Activated CD4-positive, alpha-beta T cell treated with anti-CD3 and anti-CD28 coated beads for 36 hours (primary cell): ENCODE results near the gene NDUFV3. TPM values are rescaled to one million over a fixed set of nuclear protein-coding genes. Genes with fewer than 3 reads are reported as not detected.

Source experiments
- ATAC-seq: fragments of 200-7000 bp; cut with Tn5 transposase; one replicate; pipeline ENCODE4 v1.10.0; 2021; ENCODE audit warnings: mild to moderate bottlenecking, moderate library complexity
- CTCF ChIA-PET: fragments of 350-600 bp; sonication (Branson Sonifier 250); formaldehyde crosslinking; loops from one replicate; lab custom pipeline; 2021; ENCODE audit warnings: antibody characterized with exemption; lab: Charles Lee
- POLR2A ChIA-PET: fragments of 350-600 bp; sonication (Branson Sonifier 250); formaldehyde crosslinking; loops from one replicate; lab custom pipeline; 2021; ENCODE audit warnings: antibody characterized with exemption, inconsistent platforms; lab: Charles Lee
- DNase-seq: peaks from one replicate; pipeline ENCODE4 v3.0.0-alpha.2; 2020
- H3K27ac Mint-ChIP-seq: one replicate; pipeline ENCODE4 v1.8.0; 2021; ENCODE audit warnings: mixed read lengths
- H3K27me3 Mint-ChIP-seq: one replicate; pipeline ENCODE4 v1.8.0; 2021; ENCODE audit warnings: mixed read lengths
- H3K36me3 Mint-ChIP-seq: one replicate; pipeline ENCODE4 v1.8.0; 2021; ENCODE audit warnings: low read depth, mixed read lengths
- H3K4me1 Mint-ChIP-seq: one replicate; pipeline ENCODE4 v1.8.0; 2021; ENCODE audit warnings: mixed read lengths
- H3K4me3 Mint-ChIP-seq: one replicate; pipeline ENCODE4 v1.8.0; 2021; ENCODE audit warnings: mild to moderate bottlenecking, moderate library complexity, mixed read lengths
- H3K9me3 Mint-ChIP-seq: one replicate; pipeline ENCODE4 v1.8.0; 2021; ENCODE audit warnings: low read depth, mixed read lengths
- intact Hi-C, 2 experiments: fragments of 100-400 bp; cut with DNase I in 1 of 2; cut with micrococcal nuclease in 1 of 2; formaldehyde crosslinking; loops; one replicate each; pipeline versions ENCODE4 v1.14.2 to v1.15.1; 2022 to 2024; cut with DNase I, micrococcal nuclease
- total RNA-seq, 2 experiments: library from RNA; stranded (reverse); gene quantifications; one replicate each; pipeline ENCODE4 v1.2.3, GENCODE V29; 2021

Gene NDUFV3
- total RNA-seq, 2 experiments from 2014 or later = 24.6 to 31.8 TPM

DNA sequence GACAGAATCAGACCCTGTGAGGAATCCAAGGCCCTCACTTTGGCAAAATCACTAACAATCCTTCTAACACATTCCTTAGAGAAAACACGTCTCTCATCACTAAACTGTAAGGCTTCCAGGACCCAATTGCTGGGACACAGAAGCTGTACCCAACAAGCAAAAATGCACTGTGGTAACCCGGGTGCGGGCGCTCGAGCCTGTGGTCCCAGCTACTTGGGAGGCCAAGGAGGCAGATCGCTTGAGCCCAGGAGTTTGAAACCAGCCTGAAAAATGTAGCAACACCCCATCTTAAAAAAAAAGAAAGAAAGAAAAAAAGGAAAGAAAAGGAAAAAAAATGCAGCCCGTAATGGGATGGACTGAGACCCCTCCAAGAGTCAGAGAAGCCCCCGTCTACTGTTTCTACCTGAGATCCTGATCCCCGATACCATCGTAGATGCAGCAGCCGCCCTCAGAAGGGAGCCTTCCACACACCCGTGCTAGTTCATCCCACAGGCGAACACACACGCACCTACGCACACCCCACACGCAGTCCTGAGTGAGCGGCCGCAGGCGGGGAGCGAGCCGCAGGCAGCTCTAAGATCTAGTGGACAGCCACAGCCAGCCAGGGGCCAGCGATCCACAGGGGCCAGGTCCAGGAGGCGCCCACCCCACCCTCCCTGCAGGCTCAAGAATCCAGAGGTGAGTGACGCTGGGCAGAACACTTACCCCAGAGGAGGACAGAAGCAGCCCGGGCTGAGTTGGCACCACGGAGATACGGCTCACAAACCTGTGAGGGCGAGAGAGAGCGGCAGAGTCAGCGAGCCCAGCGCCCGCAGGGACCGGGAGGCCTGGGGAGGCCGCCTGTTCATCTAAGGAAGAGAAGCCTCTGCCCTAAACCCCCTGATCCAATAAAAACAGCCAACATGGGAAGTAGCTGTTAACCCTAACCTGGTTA, 33.9 kb upstream of the NDUFV3 start:
- H3K9me3 Mint-ChIP-seq = no peaks in the 10 kb centered on the region
- no peak for ATAC-seq
- ChIA-PET POLR2A (no interaction called here), CTCF (no interaction called here)
- peaks cover 60% of the 10 kb centered on the region for H3K36me3 Mint-ChIP-seq
- no peaks in the 10 kb centered on the region for H3K4me1 Mint-ChIP-seq
- DNase-seq = no peak
- H3K27me3 Mint-ChIP-seq = no peaks in the 10 kb centered on the region
- no peak overlapping the region for H3K27ac Mint-ChIP-seq
- H3K4me3 Mint-ChIP-seq = no peak overlapping the region
- intact Hi-C loops = no loop called here

DNA sequence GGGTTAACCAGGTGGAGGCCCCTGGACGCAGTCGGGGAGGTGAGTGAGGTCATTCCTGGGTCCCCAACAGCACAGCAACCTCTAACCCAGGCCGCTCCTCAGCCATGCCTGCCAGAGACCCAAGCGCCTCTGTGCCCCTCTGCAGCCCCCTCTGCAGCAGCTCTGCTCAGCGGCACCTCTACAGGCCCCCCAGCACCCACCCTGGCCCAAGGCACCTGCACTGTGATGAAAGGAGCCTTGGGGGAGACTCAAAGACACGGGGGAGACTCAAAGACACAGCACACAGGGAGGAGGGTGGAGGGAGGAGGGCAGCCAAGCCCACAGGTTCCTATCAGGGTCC, 33.2 kb upstream of the NDUFV3 start:
- ATAC-seq = no peak
- peaks cover 63% of the 10 kb centered on the region for H3K36me3 Mint-ChIP-seq

DNA sequence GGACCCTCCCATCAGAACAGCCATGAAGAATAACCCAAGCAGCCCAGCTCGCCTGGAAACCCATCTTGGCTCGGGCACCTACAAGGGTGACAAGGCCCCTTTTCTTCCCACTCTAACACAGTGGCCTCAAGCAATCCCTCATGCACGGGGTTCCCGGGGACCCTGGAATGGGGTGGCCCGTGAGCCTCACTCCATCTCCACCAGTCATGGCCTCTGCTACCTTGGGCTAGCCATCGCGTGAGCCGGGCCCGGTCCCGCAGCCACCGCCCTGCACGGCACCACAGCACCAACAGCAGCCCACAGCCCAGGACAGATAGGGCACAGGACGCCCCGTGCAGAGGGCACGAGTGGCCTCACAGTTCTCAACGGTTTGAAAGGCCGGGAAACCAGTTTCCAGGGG, 32.8 kb upstream of the NDUFV3 start:
- Mint-ChIP-seq H3K27ac (no peak overlapping the region), H3K4me1 (no peaks in the 10 kb centered on the region)
- no peak for ATAC-seq

More for the DNA sequence above, 33.2 kb upstream of the NDUFV3 start:
- H3K27me3 Mint-ChIP-seq = no peaks in the 10 kb centered on the region
- CTCF ChIA-PET = no interaction called here
- DNase-seq = no peak
- no peak overlapping the region for H3K27ac Mint-ChIP-seq
- intact Hi-C loops = no loop called here
- POLR2A ChIA-PET = no interaction called here
- no peaks in the 10 kb centered on the region for H3K4me1 Mint-ChIP-seq
- no peaks in the 10 kb centered on the region for H3K9me3 Mint-ChIP-seq
- H3K4me3 Mint-ChIP-seq = no peak overlapping the region

DNA sequence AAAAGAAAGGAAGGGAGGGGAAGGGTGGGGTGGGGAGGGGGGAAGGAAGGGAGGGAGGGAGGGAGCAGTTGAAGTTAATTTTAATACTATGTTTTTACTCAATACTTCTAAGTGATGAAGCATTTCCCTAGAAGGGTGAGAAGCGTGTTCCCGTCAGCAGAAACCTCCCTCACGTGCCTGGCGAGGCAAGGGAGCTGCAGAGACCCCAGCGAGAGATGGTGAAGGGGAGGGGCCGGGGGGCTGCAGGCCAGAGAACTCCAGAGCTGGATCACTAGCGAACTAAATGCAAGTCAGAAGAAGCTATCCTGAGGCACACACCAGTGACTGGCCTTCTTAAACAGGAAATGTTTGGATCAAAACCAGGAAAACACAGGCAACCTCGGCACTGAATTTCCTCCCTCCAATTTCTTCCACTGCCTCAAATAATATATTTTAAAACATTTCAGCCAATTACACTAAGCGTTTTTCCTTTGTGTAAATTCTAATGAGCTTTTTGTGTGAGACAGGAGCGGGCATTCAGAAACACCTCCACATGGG, 31.7 kb upstream of the NDUFV3 start:
- Mint-ChIP-seq H3K36me3 (peaks cover 64% of the 10 kb centered on the region), H3K27me3 (no peaks in the 10 kb centered on the region), H3K4me1 (peaks cover 5% of the 10 kb centered on the region), H3K27ac (no peak overlapping the region), H3K4me3 (no peak overlapping the region), H3K9me3 (no peaks in the 10 kb centered on the region)
- ChIA-PET POLR2A (interaction anchor here (0.6 kb wide), 1 partner anchor 113 kb away, joined by 3 read pairs; the partner anchor contains the start of gene PKNOX1), CTCF (no interaction called here)
- ATAC-seq (no peak), DNase-seq (no peak)
- intact Hi-C loops = no loop called here

More for the DNA sequence above, 32.8 kb upstream of the NDUFV3 start:
- ChIA-PET POLR2A (no interaction called here), CTCF (no interaction called here)
- Mint-ChIP-seq H3K36me3 (peaks cover 63% of the 10 kb centered on the region), H3K9me3 (no peaks in the 10 kb centered on the region), H3K27me3 (no peaks in the 10 kb centered on the region), H3K4me3 (no peak overlapping the region)
- intact Hi-C loops = no loop called here
- DNase-seq = no peak

DNA sequence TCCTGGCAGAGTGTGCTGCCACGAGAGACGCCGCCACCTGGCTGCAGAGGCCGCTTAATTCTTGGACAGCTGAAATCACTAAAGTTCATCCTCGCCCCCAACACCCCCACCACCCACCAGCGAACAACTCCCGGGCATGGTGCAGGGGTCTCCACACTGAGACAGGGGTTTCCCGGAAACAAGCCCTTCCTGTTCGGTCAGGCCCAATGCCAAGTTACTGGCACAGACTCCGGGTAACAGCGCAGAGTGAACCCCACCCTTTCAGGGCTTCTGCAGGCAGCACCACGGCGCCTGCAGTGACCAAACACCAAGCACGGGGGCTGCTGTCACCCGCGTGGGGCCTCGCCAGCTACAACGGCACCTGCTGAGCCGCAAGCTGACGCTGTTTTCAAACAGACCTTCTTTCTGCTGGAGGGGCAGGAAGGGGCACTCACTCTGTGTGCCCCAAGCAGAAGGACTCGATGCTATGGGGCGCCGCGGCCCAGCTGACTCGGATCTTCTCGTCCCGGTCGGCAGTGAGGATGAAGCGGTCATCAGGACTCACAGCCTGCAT, 31.2 kb upstream of the NDUFV3 start:
- no peak overlapping the region for H3K27ac Mint-ChIP-seq
- ChIA-PET CTCF (no interaction called here), POLR2A (interaction anchor here (0.6 kb wide), 1 partner anchor 113 kb away, joined by 3 read pairs; the partner anchor contains the start of gene PKNOX1)
- DNase-seq (no peak), ATAC-seq (no peak)
- peaks cover 63% of the 10 kb centered on the region for H3K36me3 Mint-ChIP-seq
- H3K27me3 Mint-ChIP-seq = no peaks in the 10 kb centered on the region
- no peaks in the 10 kb centered on the region for H3K9me3 Mint-ChIP-seq
- H3K4me3 Mint-ChIP-seq = no peak overlapping the region
- intact Hi-C loops = no loop called here
- peaks cover 10% of the 10 kb centered on the region for H3K4me1 Mint-ChIP-seq

DNA sequence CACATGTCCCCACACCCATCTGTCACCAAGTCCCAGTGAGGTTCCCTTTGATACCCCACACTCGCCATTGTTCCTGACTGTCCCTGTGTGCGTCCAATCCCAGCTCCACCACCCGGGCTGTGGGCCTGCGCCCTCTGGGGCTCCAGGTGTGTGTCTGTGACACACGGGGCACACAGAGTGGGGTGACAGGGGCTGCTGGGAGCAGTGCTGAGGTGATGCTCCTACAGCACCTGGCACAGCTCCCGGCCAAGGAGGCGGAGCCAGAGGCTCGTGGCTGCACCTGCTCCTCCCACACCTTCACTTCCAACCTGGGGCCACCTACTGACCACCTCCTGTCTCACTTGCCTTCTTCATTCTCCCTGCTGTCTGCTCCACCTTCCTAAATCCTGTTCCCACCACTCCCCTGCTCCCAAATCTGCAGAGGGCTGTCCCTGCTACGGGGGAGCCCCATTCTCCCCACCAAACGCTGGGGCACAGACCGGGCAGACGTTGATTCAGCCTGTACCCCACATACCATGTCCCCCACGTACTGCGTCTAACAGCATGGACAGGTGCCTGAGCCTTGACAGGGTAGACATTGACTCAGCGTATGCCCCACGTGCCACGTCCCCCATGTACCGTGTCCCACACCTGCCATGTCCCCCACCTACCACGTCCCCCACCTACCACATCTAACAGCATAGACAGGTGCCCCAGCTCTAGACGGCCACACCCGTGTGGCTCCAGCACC, 30.2 kb upstream of the NDUFV3 start:
- H3K9me3 Mint-ChIP-seq = no peaks in the 10 kb centered on the region
- peaks cover 11% of the 10 kb centered on the region for H3K4me1 Mint-ChIP-seq
- H3K36me3 Mint-ChIP-seq = peaks cover 59% of the 10 kb centered on the region
- no peak overlapping the region for H3K27ac Mint-ChIP-seq
- POLR2A ChIA-PET = no interaction called here
- CTCF ChIA-PET = no interaction called here
- no peaks in the 10 kb centered on the region for H3K27me3 Mint-ChIP-seq
- intact Hi-C loops = no loop called here
- no peak for ATAC-seq
- no peak for DNase-seq
- no peak overlapping the region for H3K4me3 Mint-ChIP-seq

DNA sequence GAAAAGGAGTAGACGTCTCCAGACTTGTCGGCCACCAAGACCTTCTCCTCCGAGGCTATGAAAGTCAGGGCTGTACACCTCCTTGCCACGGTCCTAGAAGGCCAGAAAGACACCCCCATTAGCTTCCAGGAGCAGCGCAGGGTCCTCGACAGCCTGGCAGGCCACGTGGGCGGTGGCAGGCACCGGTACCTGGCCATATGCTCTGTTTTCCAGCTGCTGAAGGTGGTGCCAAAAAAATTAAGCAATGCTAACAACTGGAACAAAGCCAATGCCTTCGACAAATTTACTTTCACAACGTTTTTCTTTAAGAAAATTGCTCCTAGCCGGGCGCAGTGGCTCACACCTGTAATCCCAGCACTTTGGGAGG, 29.6 kb upstream of the NDUFV3 start:
- DNase-seq (no peak), ATAC-seq (no peak)
- Mint-ChIP-seq H3K9me3 (no peaks in the 10 kb centered on the region), H3K36me3 (peaks cover 61% of the 10 kb centered on the region), H3K4me3 (no peak overlapping the region), H3K27me3 (no peaks in the 10 kb centered on the region), H3K27ac (no peak overlapping the region), H3K4me1 (peaks cover 13% of the 10 kb centered on the region)
- CTCF ChIA-PET = no interaction called here
- intact Hi-C loops = no loop called here
- POLR2A ChIA-PET = no interaction called here

DNA sequence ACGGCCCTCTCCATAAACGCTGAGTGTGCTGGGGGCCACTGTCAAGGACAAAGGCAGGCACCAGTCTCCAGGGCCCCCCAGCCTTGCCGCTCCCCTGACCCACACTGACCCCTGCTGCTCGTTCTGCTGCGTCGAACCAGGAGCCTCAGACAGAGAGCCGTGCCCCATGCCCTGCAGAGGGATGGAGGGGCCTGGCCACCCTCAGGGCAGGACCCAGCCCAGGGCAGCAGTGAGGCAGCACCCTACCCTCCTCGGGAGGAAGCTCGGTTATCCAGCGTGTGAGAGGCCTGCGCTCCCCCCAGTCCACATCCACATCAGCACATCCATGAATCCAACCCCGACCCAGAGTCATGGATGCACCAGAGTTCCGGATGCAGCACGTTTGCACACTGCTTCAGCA, 28.8 kb upstream of the NDUFV3 start:
- Mint-ChIP-seq H3K27ac (no peak overlapping the region), H3K27me3 (no peaks in the 10 kb centered on the region), H3K4me3 (no peak overlapping the region), H3K9me3 (no peaks in the 10 kb centered on the region), H3K36me3 (peaks cover 61% of the 10 kb centered on the region), H3K4me1 (peaks cover 13% of the 10 kb centered on the region)
- ATAC-seq (no peak), DNase-seq (no peak)
- ChIA-PET CTCF (no interaction called here), POLR2A (no interaction called here)
- intact Hi-C loops = no loop called here

DNA sequence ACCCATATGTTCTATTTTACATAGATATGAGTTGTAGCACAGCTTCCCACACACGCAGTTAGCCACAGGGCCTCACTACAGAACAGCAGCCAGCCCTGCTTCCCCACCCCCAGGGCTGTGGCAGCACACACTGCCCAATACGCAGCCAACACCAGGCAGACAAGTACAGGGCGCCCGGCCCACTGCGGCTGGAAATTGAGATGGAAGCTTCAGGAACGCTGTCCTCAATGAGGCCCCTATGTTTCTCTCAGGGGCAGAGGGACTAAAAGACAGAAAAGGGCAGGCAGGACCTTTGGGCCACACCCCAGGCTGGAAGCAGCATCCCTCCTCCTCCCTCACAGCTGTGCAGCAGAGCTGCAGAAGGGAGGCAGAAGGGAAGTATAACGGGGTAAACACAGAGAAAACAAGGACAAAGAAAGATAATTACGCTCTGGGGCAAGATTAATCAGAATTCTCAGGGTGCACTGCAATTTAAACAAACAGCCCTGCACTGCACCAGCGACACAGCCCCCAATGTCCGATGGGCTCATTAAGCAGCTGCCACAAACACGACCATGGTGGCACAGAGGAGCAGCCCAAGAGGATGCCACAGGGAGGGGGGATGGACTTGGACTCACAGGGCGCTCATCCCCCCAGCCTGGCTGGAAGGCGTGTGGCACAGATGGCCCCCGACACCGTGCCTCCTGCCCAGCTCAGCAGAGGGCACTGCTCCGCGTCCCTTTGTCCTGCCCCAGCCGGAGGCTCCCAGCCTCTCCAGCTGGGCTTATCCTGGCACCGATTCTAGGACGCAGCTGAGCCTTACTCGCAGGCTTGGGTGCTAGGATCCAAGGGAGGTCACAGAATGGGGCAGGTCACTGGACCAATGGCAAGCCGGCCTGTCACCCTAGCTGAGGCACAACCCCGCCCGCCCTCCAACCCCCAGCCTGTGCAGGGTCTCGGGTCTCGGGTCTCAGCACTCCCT, 28.0 kb upstream of the NDUFV3 start:
- peaks cover 66% of the 10 kb centered on the region for H3K36me3 Mint-ChIP-seq
- no peak for DNase-seq
- intact Hi-C loops = no loop called here
- no peaks in the 10 kb centered on the region for H3K27me3 Mint-ChIP-seq
- no peak overlapping the region for H3K27ac Mint-ChIP-seq
- POLR2A ChIA-PET = no interaction called here
- no peaks in the 10 kb centered on the region for H3K9me3 Mint-ChIP-seq
- CTCF ChIA-PET = no interaction called here
- ATAC-seq = no peak
- peaks cover 13% of the 10 kb centered on the region for H3K4me1 Mint-ChIP-seq
- H3K4me3 Mint-ChIP-seq = no peak overlapping the region

DNA sequence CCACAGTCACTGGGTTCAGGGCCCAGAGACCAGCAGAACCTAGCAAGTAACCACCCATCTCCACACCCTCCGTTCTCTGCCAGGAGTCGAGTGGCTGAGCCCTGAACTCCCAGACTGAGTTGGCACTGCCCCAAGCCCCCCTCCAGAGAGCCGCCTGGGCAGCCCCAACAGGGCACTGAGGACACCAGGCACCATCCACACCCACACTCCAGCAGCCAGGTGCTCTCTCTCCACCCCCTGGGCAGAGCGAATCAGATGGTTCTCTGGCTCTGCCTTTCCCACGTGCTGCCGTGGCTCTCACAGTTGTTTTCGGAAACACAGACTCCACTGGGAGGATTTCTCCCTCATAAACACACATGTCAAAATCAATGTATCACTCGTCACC, 27.3 kb upstream of the NDUFV3 start:
- Mint-ChIP-seq H3K36me3 (peaks cover 67% of the 10 kb centered on the region), H3K9me3 (no peaks in the 10 kb centered on the region), H3K4me3 (no peak overlapping the region), H3K4me1 (peaks cover 13% of the 10 kb centered on the region), H3K27me3 (no peaks in the 10 kb centered on the region), H3K27ac (no peak overlapping the region)
- ChIA-PET POLR2A (no interaction called here), CTCF (no interaction called here)
- no peak for ATAC-seq
- no peak for DNase-seq
- intact Hi-C loops = no loop called here

DNA sequence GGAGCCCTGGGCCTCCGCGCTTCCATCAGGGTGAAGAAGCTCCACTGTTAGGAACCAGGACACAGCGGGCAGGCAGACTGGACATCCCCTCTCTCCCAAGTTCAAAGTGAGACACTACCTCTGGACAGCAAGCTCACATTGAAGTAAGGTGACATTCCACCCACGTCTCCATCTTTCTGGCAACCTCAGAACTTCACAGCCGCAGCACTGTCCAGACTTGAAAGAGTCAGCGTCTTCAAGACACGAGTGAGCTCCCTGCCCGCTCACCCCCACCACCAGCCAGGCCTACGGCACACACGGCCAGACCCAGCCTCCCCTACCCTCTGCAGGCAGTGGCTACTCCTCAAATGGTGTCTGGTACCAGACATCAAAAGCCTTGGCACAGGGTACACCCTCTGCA, 24.9 kb upstream of the NDUFV3 start:
- H3K4me1 Mint-ChIP-seq = peaks cover 13% of the 10 kb centered on the region
- ChIA-PET CTCF (no interaction called here), POLR2A (no interaction called here)
- H3K9me3 Mint-ChIP-seq = no peaks in the 10 kb centered on the region
- H3K27me3 Mint-ChIP-seq = no peaks in the 10 kb centered on the region
- no peak overlapping the region for H3K4me3 Mint-ChIP-seq
- intact Hi-C loops = no loop called here
- ATAC-seq = no peak
- no peak for DNase-seq
- no peak overlapping the region for H3K27ac Mint-ChIP-seq
- H3K36me3 Mint-ChIP-seq = peaks cover 69% of the 10 kb centered on the region
